IPS-NIHi7 (cell line): ENCODE data around the gene ORAI3.
A peak's percentile ranks its signal among the peaks of the same experiment; 100 is the strongest.

Experiments used
- DNase-seq: peaks from one replicate; pipeline ENCODE4 v3.0.0; 2012; ENCODE audit warnings: mixed read lengths; ENCODE audit errors: extremely low spot score

ORAI3 gene

GRCh38 chr16:30948667-30949649 lies at the start of gene ORAI3:
TSS of gene ORAI3 (plus strand) at chr16:30949068. CDS start at chr16:30949290, 222 bp downstream.
- peak; percentile 45 for DNase-seq

- DNase-seq = no peak
These were observed 49.1 kb upstream of the ORAI3 start for GRCh38 chr16:30899794-30900193.

GRCh38 chr16:30900588-30900987 lies 48.3 kb upstream of the ORAI3 start:
- no peak for DNase-seq

- DNase-seq = no peak
These were observed 47.5 kb upstream of the ORAI3 start for GRCh38 chr16:30901201-30902028.

- peak; percentile 83 for DNase-seq
These were observed 46.6 kb upstream of the ORAI3 start for GRCh38 chr16:30902029-30902972.

- DNase-seq = peak; percentile 34
These were observed 45.9 kb upstream of the ORAI3 start for GRCh38 chr16:30903002-30903401.

GRCh38 chr16:30903596-30903995 lies 45.3 kb upstream of the ORAI3 start:
- no peak for DNase-seq

- no peak for DNase-seq
These were observed 44.6 kb upstream of the ORAI3 start for GRCh38 chr16:30904114-30904780.

GRCh38 chr16:30907064-30907463 lies 41.8 kb upstream of the ORAI3 start:
- no peak for DNase-seq

- peak; percentile 26 for DNase-seq
These were observed 38.3 kb upstream of the ORAI3 start for GRCh38 chr16:30910427-30911029.

GRCh38 chr16:30912794-30913412 lies 36.0 kb upstream of the ORAI3 start:
- no peak for DNase-seq

- DNase-seq = no peak
These were observed 34.0 kb upstream of the ORAI3 start for GRCh38 chr16:30914830-30915229.

GRCh38 chr16:30918614-30919013 lies 30.3 kb upstream of the ORAI3 start:
- DNase-seq = no peak

- DNase-seq = no peak
These were observed 28.0 kb upstream of the ORAI3 start for GRCh38 chr16:30920891-30921290.

GRCh38 chr16:30921459-30921747 lies 27.5 kb upstream of the ORAI3 start:
- no peak for DNase-seq

- DNase-seq = peak; percentile 91
These were observed 27.0 kb upstream of the ORAI3 start for GRCh38 chr16:30921748-30922419.

- peak; percentile 87 for DNase-seq
These were observed 26.4 kb upstream of the ORAI3 start for GRCh38 chr16:30922420-30922959.

- DNase-seq = peak; percentile 89
These were observed 25.8 kb upstream of the ORAI3 start for GRCh38 chr16:30922960-30923535.

GRCh38 chr16:30923554-30924075 lies 25.3 kb upstream of the ORAI3 start, which contains the start of gene FBXL19:
TSS of gene FBXL19 (plus strand) at chr16:30923572. CDS start at chr16:30925755, 2,183 bp downstream.
- peak; percentile 62 for DNase-seq
